Left lung (tissue), 10 donors: ENCODE data around the gene NUMB. TPM values are rescaled to one million over a fixed set of nuclear protein-coding genes. Genes with fewer than 3 reads are reported as not detected.

ENCODE experiments used
- ATAC-seq: fragments of 200-7000 bp; cut with Tn5 transposase; one replicate; pipeline ENCODE4 v1.9.1; 2020; ENCODE audit warnings: moderate library complexity
- DNase-seq, 4 donors: peaks; one replicate each; pipeline ENCODE4 v3.0.0-alpha.2; 2013 to 2020
- H3K27ac ChIP-seq, 2 donors: fragments of 200-600 bp; sonication (generic) in 1 of 2; one replicate each; pipeline versions ENCODE4 v1.5.0 to v1.8.0; 2020 to 2021
- H3K27me3 ChIP-seq, 2 donors: fragments of 200-600 bp; sonication (generic) in 1 of 2; one replicate each; pipeline versions ENCODE4 v1.5.0 to v1.8.0; 2020 to 2021
- H3K36me3 ChIP-seq, 2 donors: fragments of 200-600 bp; sonication (generic) in 1 of 2; one replicate each; pipeline versions ENCODE4 v1.5.0 to v1.8.0; 2020 to 2021
- H3K4me1 ChIP-seq, 2 donors: fragments of 200-600 bp; one replicate each; pipeline ENCODE4 v1.8.0; 2021
- H3K4me3 ChIP-seq, 2 donors: fragments of 200-600 bp; sonication (generic) in 1 of 2; one replicate each; pipeline versions ENCODE4 v1.5.0 to v1.8.0; 2020 to 2021; ENCODE audit warnings: mild to moderate bottlenecking in 1 of 2
- H3K9me3 ChIP-seq, 2 donors: fragments of 200-600 bp; sonication (generic) in 1 of 2; one replicate each; pipeline versions ENCODE4 v1.5.0 to v1.8.0; 2020 to 2021
- CTCF ChIP-seq, 2 donors: fragments of 200-600 bp; sonication (generic) in 1 of 2; IDR thresholded peaks; one replicate each; pipeline versions ENCODE4 v1.5.0 to v1.8.0; 2021; ENCODE audit warnings: antibody characterized with exemption in 2 of 2
- intact Hi-C, 2 donors: fragments of 100-400 bp; cut with DNase I; formaldehyde crosslinking; loops; one replicate each; pipeline versions ENCODE4 v1.11.2 to v1.14.2; 2022
- polyA plus RNA-seq, 6 donors: library from polyadenylated mRNA; unstranded; fragments of 120-200 nt; gene quantifications; one replicate each; pipeline ENCODE4 v1.2.1, GENCODE V29; 2013; ENCODE audit not compliant: insufficient read length in 6 of 6
- total RNA-seq, 2 donors: library from RNA; stranded (reverse); fragmentation: NEBNext Ultra II Directional; extraction: Animal tissue kit (Norgen Biotek cat#: 25700); gene quantifications; one replicate each; pipeline ENCODE4 v1.2.1, GENCODE V29; 2021
- donor health status: DM: no; HTN: yes; CAD: no.
- donor health status: DM: no; HTN: no; CAD: no.

The NUMB gene
- total and polyA plus RNA-seq, 8 donors, result 91.0 to 121 (median 105) TPM

DNA sequence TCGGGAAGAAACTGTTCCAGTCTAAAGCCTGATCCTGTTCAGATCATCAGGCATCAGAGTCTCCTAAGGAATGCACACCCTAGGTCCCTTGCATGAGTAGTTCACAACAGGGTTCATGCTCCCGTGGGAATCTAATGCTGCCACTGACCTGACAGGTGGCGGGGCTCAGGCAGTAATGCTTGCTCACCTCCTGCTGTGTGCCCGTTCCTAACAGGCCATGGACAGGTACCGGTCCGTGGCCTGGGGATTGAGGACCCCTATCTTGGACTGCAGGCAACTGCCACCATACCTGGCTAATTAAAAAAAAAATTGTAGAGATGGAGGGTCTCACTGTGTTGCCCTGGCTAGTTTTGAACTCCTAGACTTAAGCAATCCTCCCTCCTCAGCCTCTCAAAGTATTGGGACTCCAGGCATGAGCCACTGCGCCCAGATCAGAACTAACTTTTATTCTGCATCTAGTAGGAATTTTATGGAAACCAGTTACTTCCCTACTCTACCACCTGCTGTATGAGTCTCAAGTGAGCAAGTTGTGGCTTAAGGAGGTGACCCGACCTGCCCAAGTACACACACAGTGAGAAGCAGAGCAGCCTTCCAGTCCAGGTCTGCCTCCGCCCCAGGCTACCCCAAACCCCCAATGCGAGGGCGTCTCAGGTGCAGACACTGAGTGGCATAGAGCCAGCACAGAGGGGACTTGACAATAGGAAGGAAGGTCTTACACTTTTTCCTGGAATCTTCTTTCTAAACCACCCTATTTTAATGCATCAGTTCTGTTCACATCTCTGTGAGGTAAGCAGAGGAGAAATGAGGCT lies 223.6 kb downstream of the NUMB start:
- no peak for ATAC-seq
- no peaks in the 10 kb centered on the region for H3K36me3 ChIP-seq
- TF ChIP-seq CTCF (IDR thresholded peaks at IDR 0.05), result no peak
- H3K27ac ChIP-seq, result no peak overlapping the region
- H3K4me1 ChIP-seq, result peaks cover 34 to 49% of the 10 kb centered on the region in 2 donors
- H3K4me3 ChIP-seq, result no peak overlapping the region
- intact Hi-C loops, result no loop called here
- H3K27me3 ChIP-seq, result peaks cover 13 to 69% of the 10 kb centered on the region in 2 donors
- DNase-seq, result no peak
- H3K9me3 ChIP-seq, result no peaks in the 10 kb centered on the region

GRCh38 chr14:73234029-73234428 lies 224.3 kb downstream of the NUMB start:
- no peak for TF ChIP-seq CTCF (IDR thresholded peaks at IDR 0.05)
- no peak overlapping the region for H3K4me3 ChIP-seq
- H3K27me3 ChIP-seq, result peaks cover 11 to 61% of the 10 kb centered on the region in 2 donors
- no peak overlapping the region for H3K27ac ChIP-seq
- intact Hi-C loops, result no loop called here
- peaks cover 0 to 4% of the 10 kb centered on the region in 2 donors for H3K36me3 ChIP-seq
- DNase-seq (no peak), ATAC-seq (no peak)
- H3K9me3 ChIP-seq, result no peaks in the 10 kb centered on the region
- H3K4me1 ChIP-seq, result peaks cover 27 to 44% of the 10 kb centered on the region in 2 donors

- Histone ChIP-seq H3K4me3 (no peak overlapping the region), H3K36me3 (peaks cover 0 to 8% of the 10 kb centered on the region in 2 donors), H3K4me1 (peaks cover 22 to 44% of the 10 kb centered on the region in 2 donors), H3K27me3 (peaks cover 11 to 56% of the 10 kb centered on the region in 2 donors), H3K27ac (no peak overlapping the region), H3K9me3 (no peaks in the 10 kb centered on the region)
- ATAC-seq, result no peak
- intact Hi-C loops, result no loop called here
- no peak for TF ChIP-seq CTCF (IDR thresholded peaks at IDR 0.05)
- no peak for DNase-seq
These were observed 224.8 kb downstream of the NUMB start for GRCh38 chr14:73233564-73233963.

- no peak for ATAC-seq
- Histone ChIP-seq H3K4me3 (no peak overlapping the region), H3K4me1 (peaks cover 20 to 44% of the 10 kb centered on the region in 2 donors), H3K27ac (no peak overlapping the region), H3K9me3 (no peaks in the 10 kb centered on the region), H3K36me3 (peaks cover 0 to 14% of the 10 kb centered on the region in 2 donors), H3K27me3 (peaks cover 7 to 51% of the 10 kb centered on the region in 2 donors)
- TF ChIP-seq CTCF (IDR thresholded peaks at IDR 0.05), result no peak
- intact Hi-C loops, result no loop called here
- no peak for DNase-seq
These were observed 225.4 kb downstream of the NUMB start for GRCh38 chr14:73232984-73233383.

DNA sequence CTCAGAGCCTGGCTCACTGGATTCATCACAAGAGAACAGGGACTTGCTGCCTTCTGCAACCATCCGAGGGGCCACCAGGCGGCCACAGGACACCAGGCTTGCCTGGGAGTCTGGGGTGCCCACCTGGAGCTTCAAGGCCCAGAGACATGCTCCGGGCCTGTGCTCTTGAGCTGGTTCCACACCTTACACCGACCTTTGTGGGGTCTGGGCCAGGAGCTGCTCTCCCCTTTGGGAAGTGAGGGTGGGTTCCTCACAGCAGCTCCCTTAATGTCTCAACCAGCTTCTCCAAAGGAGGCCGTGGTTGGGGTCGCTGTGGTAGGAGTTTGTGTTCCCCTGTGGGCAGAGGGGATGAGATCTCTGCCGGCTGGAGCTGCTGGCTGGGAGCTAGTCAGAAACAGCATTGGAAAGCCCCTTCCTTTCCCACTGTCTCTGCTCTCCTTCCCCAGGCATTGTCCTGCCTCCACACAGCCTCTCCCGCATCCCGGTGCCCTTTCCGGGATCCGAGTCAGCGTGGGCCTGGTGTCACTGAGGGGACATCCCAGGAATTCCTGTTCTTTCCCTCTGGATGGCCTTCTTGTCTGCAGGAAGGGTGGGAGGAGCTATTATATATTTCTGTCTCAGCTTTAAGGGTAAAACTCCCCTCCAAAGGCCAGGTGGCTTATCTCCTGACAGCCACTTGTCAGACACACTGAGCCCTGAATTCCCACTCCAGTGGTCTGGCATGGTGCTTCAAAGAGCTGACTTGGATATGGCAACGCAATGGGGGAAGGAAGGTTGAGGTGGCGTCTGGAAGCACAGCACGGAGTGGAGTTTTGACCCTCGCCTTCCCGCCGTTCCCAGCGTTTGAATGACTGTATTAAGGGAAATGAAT lies 226.1 kb downstream of the NUMB start:
- intact Hi-C loops, result no loop called here
- DNase-seq (peak in 1 of 4 donors; percentile 45), ATAC-seq (peak; percentile 10)
- TF ChIP-seq CTCF (IDR thresholded peaks at IDR 0.05), result no peak
- Histone ChIP-seq H3K4me3 (no peak overlapping the region), H3K4me1 (peaks cover 15 to 40% of the 10 kb centered on the region in 2 donors), H3K36me3 (peaks cover 0 to 21% of the 10 kb centered on the region in 2 donors), H3K9me3 (no peaks in the 10 kb centered on the region), H3K27me3 (peaks cover 0 to 43% of the 10 kb centered on the region in 2 donors), H3K27ac (peak overlapping the region; percentile 44 to 45)
